Measurements from ENCODE around the gene ART3.
"Not testable (repeated sequence)": the region's sequence is repeated elsewhere in the genome, so short reads cannot be mapped to it uniquely, and the experiment has no call there.

ART3 gene, protein sequence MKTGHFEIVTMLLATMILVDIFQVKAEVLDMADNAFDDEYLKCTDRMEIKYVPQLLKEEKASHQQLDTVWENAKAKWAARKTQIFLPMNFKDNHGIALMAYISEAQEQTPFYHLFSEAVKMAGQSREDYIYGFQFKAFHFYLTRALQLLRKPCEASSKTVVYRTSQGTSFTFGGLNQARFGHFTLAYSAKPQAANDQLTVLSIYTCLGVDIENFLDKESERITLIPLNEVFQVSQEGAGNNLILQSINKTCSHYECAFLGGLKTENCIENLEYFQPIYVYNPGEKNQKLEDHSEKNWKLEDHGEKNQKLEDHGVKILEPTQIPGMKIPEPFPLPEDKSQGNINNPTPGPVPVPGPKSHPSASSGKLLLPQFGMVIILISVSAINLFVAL

DNA sequence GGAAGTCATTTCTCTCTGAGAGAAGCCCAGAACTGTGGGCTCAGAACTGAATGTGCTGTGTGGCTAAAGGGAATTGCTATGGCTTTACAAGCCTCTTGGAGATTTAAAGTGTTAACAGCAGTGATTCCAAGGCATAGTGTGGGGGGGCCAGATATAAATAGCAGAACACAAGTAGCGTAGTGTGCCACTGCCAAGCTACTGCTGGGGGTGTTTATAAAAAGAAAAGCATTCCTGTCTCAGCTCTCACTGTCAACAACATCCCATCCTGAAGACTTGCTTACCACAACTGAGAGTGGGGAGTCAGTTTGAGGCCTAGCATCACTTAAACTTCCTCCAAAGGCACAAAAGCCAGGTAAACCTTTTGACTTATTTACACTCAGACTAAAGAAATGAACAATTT is at the start of gene ART3:
Gene ART3 (plus strand): TSS at position 242 of the 400 bp plus-strand sequence. CDS start 1,181 bp downstream, outside the sequence.
- no peak for DNase-seq (ENCODE audit: low read depth)
- TF ChIP-seq, protein P1, sequence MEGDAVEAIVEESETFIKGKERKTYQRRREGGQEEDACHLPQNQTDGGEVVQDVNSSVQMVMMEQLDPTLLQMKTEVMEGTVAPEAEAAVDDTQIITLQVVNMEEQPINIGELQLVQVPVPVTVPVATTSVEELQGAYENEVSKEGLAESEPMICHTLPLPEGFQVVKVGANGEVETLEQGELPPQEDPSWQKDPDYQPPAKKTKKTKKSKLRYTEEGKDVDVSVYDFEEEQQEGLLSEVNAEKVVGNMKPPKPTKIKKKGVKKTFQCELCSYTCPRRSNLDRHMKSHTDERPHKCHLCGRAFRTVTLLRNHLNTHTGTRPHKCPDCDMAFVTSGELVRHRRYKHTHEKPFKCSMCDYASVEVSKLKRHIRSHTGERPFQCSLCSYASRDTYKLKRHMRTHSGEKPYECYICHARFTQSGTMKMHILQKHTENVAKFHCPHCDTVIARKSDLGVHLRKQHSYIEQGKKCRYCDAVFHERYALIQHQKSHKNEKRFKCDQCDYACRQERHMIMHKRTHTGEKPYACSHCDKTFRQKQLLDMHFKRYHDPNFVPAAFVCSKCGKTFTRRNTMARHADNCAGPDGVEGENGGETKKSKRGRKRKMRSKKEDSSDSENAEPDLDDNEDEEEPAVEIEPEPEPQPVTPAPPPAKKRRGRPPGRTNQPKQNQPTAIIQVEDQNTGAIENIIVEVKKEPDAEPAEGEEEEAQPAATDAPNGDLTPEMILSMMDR (IDR thresholded peaks at IDR 0.05; ENCODE audit: low read length, missing control alignments): no peak
- H3K4me3 ChIP-seq (replicated peaks; ENCODE audit: low read depth, low read length): no peak within 1 kb of the TSS

DNA sequence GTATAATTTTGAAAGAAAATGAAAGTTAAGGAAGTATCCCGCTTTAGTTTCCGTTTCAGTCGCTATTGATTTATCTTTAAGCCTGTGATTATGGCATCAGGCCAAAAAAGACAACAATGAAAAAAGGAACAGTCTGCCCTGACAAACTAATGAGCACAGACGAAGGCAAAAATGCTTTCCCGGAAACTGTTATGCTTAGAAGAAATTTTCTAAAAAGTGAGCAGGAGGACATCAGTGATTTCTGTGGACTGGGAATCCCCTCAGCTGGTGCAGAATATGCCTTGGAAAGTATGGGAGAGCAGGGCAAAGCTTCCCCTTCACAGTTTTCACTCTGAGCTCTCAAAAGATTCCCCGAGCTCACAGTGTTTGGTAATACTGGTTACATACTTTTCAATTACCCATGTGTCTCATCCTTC is 46.2 kb upstream of the ART3 start:
- H3K4me3 ChIP-seq (replicated peaks; ENCODE audit: low read depth, low read length): peak overlapping the region; percentile 30

DNA sequence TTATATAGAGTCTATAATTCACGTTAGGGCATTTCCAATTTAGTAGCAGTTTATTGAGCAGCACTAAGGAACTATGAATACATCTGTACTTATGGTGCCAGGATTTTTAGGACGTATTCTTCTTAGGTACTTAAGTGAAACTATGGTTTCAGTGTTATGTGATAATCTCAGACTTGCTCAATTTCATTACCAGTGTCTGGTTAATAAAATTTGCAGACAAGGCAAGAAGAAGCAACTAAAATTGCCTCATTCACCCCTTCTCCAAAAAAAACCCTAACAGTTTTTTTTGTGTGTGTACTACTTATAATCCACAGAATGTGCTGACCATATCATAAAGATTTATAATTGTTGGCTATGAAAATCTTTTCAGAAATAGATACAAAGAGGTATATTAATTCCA is 45.2 kb upstream of the ART3 start:
- H3K4me3 ChIP-seq (replicated peaks; ENCODE audit: low read depth, low read length): no peak overlapping the region
- DNase-seq (ENCODE audit: low read depth): no peak
- TF ChIP-seq, protein P1 (IDR thresholded peaks at IDR 0.05; ENCODE audit: low read length, missing control alignments): no peak

More for the DNA sequence above, 46.2 kb upstream of the ART3 start:
- TF ChIP-seq, protein P1 (IDR thresholded peaks at IDR 0.05; ENCODE audit: low read length, missing control alignments): no peak
- peak; percentile 38 for DNase-seq (ENCODE audit: low read depth)

DNA sequence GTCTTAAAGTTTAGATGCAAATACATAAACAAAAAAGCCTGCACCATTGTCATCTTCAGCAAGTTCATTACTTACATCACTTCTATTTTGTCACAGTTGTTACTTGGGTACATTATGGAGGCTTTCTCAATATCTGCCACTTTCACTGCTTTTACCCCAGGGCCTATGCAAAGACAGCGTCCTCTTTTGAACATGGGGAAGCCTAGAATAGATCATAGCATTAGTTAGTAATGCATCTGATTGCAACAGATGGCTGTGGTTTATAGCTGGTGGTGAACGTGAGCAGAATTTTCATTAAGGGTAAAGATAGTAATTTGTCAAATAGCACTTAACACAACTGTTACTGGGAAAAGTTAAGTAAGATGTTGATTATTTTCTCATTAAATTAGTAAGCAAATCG is 39.4 kb upstream of the ART3 start:
- no peak for DNase-seq (ENCODE audit: low read depth)
- TF ChIP-seq, protein P1 (IDR thresholded peaks at IDR 0.05; ENCODE audit: low read length, missing control alignments): no peak

DNA sequence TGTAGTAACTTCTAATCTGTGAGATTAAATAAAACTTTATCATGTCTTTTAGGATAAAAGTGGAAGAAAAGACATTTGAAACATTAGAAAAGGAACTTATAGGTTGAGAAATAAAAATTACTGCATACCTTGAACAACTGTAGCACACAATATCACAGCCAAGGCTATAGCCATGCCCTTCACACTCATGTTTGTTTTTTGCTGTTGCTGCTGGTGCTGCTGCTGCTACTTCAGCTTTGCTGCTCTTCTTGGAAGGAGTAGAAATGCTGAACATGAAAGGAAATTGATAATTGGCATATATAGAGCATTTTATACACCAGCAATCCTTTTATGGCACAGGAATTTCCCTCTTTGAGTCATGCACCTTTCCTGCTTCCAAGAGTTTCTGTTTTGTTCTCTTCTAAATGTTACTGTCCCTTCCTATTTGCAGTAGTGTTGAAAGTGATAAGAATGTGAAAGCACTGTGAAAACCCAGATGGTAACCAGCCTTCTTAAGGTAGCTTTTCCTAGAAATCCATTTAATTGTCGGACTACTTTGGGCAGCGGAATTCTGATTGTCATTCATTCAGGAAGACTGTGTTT is 38.6 kb upstream of the ART3 start, which contains the start of gene CXCL11:
Gene CXCL11 (minus strand): TSS at position 272 of the 582 bp plus-strand sequence. CDS start 83 bp downstream, at position 189.
- TF ChIP-seq, protein P1 (IDR thresholded peaks at IDR 0.05; ENCODE audit: low read length, missing control alignments): no peak
- peak; percentile 14 for DNase-seq (ENCODE audit: low read depth)

More for the DNA sequence above, 39.4 kb upstream of the ART3 start:
- no peak overlapping the region for H3K4me3 ChIP-seq (replicated peaks; ENCODE audit: low read depth, low read length)

DNA sequence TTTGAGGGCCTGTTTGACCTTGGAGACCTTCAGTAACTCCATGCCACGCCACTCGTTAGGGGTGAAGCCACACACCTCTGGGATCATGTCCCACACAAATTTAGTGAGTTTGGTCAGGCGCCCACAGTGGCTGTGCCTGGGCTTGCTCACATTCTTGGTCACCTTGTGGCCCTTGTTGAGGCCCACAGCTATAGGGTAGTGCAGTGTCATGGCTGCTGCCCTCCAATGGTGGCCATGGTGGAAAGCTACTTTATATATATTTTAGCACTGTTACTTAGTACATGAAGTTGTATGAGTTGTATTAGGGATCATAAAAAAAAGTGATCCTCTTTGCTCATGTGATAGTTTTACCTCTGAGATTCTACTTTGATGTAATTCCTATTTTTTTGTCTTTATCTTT is 37.7 kb upstream of the ART3 start:
- no peak for DNase-seq (ENCODE audit: low read depth)
- no peak overlapping the region for H3K4me3 ChIP-seq (replicated peaks; ENCODE audit: low read depth, low read length)
- TF ChIP-seq, protein P1 (IDR thresholded peaks at IDR 0.05; ENCODE audit: low read length, missing control alignments): no peak

More for the DNA sequence above, 38.6 kb upstream of the ART3 start, which contains the start of gene CXCL11:
- H3K4me3 ChIP-seq (replicated peaks; ENCODE audit: low read depth, low read length): no peak within 1 kb of the TSS

DNA sequence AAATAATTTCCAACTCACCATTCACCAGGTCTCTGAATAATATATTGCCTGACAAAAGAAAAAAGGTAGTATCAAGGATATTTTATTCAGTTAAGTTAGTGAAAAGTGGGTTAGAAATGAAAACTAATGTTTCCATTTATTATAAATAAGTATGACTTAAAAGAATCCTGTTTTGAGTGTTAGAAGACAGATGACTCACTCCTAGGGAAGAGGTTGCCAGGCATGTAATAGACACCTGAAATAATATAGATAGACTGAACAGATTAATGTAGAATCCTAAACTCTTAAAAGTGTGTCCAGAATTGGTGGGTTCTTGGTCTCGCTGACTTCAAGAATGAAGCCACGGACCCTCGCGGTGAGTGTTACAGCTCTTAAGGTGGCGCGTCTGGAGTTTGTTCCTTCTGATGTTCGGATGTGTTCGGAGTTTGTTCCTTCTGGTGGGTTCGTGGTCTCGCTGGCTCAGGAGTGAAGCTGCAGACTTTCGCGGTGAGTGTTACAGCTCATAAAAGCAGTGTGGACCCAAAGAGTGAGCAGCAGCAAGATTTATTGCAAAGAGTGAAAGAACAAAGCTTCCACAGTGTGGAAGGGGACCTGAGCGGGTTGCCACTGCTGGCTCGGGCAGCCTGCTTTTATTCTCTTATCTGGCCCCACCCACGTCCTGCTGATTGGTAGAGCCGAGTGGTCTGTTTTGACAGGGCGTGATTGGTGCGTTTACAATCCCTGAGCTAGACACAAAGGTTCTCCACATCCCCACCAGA is 32.1 kb upstream of the ART3 start:
- H3K4me3 ChIP-seq (replicated peaks; ENCODE audit: low read depth, low read length); DNase-seq (ENCODE audit: low read depth): not testable (repeated sequence)

DNA sequence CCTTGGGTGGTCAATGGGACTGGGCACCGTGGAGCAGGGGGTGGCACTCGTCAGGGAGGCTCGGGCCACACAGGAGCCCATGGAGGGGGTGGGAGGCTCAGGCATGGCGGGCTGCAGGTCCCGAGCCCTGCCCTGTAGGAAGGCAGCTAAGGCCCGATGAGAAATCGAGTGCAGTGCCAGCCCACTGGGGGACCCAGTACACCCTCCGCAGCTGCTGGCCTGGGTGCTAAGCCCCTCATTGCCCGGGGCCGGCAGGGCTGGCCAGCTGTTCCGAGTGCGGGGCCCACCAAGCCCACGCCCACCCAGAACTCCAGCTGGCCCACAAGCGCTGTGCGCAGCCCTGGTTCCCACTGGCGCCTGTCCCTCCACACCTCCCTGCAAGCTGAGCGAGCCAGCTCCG is 31.2 kb upstream of the ART3 start:
- not testable (repeated sequence) for H3K4me3 ChIP-seq (replicated peaks; ENCODE audit: low read depth, low read length); DNase-seq (ENCODE audit: low read depth)

DNA sequence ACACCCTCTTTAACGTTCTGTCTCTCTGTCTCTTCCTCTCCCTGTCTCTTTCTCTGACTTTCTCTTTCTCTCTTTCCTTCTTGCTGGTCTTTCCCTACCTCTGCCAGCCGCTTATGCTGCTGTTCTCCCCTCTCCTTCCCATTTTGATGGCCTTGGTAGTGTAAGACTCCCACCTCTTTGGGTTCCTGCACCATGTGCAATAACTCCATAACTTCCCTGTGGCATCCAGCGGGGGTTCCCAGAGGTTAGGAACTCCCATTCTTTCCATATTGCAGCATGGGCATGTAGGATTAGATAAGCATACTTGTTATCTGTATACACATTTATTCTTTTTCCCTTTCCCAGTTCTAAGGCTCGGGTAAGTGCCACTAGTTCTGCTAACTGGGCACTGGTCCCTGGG is 29.8 kb upstream of the ART3 start:
- DNase-seq (ENCODE audit: low read depth); H3K4me3 ChIP-seq (replicated peaks; ENCODE audit: low read depth, low read length): not testable (repeated sequence)

DNA sequence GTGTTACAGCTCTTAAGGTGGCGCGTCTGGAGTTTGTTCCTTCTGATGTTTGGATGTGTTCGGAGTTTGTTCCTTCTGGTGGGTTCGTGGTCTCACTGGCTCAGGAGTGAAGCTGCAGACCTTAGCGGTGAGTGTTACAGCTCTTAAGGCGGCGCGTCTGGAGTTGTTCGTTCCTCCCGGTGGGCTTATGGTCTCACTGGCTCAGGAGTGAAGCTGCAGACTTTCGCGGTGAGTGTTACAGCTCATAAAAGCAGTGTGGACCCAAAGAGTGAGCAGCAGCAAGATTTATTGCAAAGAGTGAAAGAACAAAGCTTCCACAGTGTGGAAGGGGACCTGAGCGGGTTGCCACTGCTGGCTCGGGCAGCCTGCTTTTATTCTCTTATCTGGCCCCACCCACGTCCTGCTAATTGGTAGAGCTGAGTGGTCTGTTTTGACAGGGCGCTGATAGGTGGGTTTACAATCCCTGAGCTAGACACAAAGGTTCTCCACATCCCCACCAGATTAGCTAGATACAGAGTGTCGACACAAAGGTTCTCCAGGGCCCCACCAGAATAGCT is 24.6 kb upstream of the ART3 start:
- not testable (repeated sequence) for DNase-seq (ENCODE audit: low read depth); H3K4me3 ChIP-seq (replicated peaks; ENCODE audit: low read depth, low read length)
